Glutamatergic neuron (in vitro differentiated cells): Measurements from ENCODE around the gene MEI4. TPM values are rescaled to one million over a fixed set of nuclear protein-coding genes. Genes with fewer than 3 reads are reported as not detected.

ENCODE experiments used
- DNase-seq: peaks from one replicate; pipeline ENCODE4 v3.0.0; 2022
- H3K27ac Mint-ChIP-seq: one replicate; pipeline ENCODE4 v1.8.0; 2020; ENCODE audit warnings: mild to moderate bottlenecking, mixed read lengths, inconsistent platforms; ENCODE audit not compliant: unreplicated experiment
- H3K27me3 Mint-ChIP-seq: one replicate; pipeline ENCODE4 v1.8.0; 2020; ENCODE audit warnings: mild to moderate bottlenecking, moderate library complexity, mixed read lengths, inconsistent platforms; ENCODE audit not compliant: unreplicated experiment
- H3K36me3 Mint-ChIP-seq: one replicate; pipeline ENCODE4 v1.8.0; 2020; ENCODE audit warnings: mild to moderate bottlenecking, mixed read lengths, inconsistent platforms; ENCODE audit not compliant: unreplicated experiment
- H3K4me1 Mint-ChIP-seq: one replicate; pipeline ENCODE4 v1.8.0; 2020; ENCODE audit warnings: mild to moderate bottlenecking, low read depth, mixed read lengths, inconsistent platforms; ENCODE audit not compliant: unreplicated experiment
- H3K4me3 Mint-ChIP-seq: one replicate; pipeline ENCODE4 v1.8.0; 2020; ENCODE audit warnings: mild to moderate bottlenecking, mixed read lengths, inconsistent platforms; ENCODE audit not compliant: unreplicated experiment
- H3K9me3 Mint-ChIP-seq: one replicate; pipeline ENCODE4 v1.8.0; 2020; ENCODE audit warnings: mild to moderate bottlenecking, moderate library complexity, mixed read lengths, inconsistent platforms; ENCODE audit not compliant: unreplicated experiment
- total RNA-seq: library from RNA; stranded (reverse); fragmentation: NEBNext Ultra II Directional; extraction: Animal tissue kit (Norgen Biotek cat#: 25700); gene quantifications from one replicate; pipeline ENCODE4 v1.2.1, GENCODE V29; 2021; ENCODE audit not compliant: unreplicated experiment
- TF ChIP-seq, protein P1 (sequence below): fragments of 200-600 bp; sonication (generic); IDR thresholded peaks from one replicate; pipeline ENCODE4 v1.5.0; 2021; ENCODE audit not compliant: partially characterized antibody, unreplicated experiment

MEI4 gene
- total RNA-seq, 1 donor from 2014 or later = 0.86 TPM

GRCh38 chr6:77857421-77857820, 204.6 kb downstream of the MEI4 start:
- no peak for DNase-seq
- no peaks in the 10 kb centered on the region for H3K36me3 Mint-ChIP-seq
- no peaks in the 10 kb centered on the region for H3K4me1 Mint-ChIP-seq
- no peak overlapping the region for H3K4me3 Mint-ChIP-seq
- no peaks in the 10 kb centered on the region for H3K27me3 Mint-ChIP-seq
- H3K9me3 Mint-ChIP-seq = peaks cover 2% of the 10 kb centered on the region
- no peak overlapping the region for H3K27ac Mint-ChIP-seq
- TF ChIP-seq, protein P1, sequence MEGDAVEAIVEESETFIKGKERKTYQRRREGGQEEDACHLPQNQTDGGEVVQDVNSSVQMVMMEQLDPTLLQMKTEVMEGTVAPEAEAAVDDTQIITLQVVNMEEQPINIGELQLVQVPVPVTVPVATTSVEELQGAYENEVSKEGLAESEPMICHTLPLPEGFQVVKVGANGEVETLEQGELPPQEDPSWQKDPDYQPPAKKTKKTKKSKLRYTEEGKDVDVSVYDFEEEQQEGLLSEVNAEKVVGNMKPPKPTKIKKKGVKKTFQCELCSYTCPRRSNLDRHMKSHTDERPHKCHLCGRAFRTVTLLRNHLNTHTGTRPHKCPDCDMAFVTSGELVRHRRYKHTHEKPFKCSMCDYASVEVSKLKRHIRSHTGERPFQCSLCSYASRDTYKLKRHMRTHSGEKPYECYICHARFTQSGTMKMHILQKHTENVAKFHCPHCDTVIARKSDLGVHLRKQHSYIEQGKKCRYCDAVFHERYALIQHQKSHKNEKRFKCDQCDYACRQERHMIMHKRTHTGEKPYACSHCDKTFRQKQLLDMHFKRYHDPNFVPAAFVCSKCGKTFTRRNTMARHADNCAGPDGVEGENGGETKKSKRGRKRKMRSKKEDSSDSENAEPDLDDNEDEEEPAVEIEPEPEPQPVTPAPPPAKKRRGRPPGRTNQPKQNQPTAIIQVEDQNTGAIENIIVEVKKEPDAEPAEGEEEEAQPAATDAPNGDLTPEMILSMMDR = no peak

GRCh38 chr6:77876300-77876699, 223.5 kb downstream of the MEI4 start:
- Mint-ChIP-seq H3K36me3 (no peaks in the 10 kb centered on the region), H3K27me3 (no peaks in the 10 kb centered on the region), H3K4me1 (no peaks in the 10 kb centered on the region), H3K9me3 (no peaks in the 10 kb centered on the region), H3K27ac (no peak overlapping the region), H3K4me3 (no peak overlapping the region)
- TF ChIP-seq, protein P1 = no peak
- no peak for DNase-seq

DNA sequence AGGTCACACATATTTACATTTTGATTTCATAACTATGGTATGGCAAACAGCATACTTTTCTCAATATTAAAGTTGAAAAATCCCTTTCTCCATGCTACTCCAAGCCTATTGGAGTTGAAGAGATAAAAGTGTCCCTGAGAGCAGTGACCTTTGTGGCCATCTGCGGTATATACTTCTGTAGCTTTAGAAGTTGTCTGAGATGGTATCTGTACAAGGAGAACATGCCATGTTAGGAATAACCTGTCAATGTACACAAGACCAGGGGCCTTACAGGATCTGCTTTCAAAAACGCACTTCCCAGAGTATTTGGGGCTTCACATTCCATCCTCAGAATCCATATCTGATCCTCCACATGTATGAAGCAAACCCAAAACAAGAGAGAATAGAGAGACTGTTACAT, 226.7 kb downstream of the MEI4 start:
- H3K4me1 Mint-ChIP-seq = no peaks in the 10 kb centered on the region
- H3K4me3 Mint-ChIP-seq = no peak overlapping the region
- H3K9me3 Mint-ChIP-seq = no peaks in the 10 kb centered on the region
- no peaks in the 10 kb centered on the region for H3K27me3 Mint-ChIP-seq
- no peak overlapping the region for H3K27ac Mint-ChIP-seq
- H3K36me3 Mint-ChIP-seq = no peaks in the 10 kb centered on the region
- DNase-seq = no peak
- TF ChIP-seq, protein P1 = no peak

DNA sequence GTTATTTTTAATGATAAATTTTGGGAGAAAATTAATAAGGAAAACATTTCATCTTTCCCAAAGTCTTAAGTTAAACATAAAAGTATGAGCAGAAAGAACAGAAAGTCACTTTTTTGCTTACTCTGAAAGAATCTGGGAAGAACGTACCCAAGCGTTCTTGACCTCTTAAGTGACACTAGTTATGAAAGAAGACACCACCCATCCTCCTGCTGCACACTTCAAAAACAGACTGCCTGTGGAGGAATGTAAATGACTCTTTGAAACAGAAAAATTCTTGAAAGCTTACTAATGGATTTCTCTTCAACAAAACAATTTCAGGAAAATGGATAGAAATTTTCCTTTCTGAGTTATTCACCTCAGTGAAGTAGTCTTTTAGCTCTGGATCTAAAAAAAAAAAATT, 227.7 kb downstream of the MEI4 start:
- no peak overlapping the region for H3K4me3 Mint-ChIP-seq
- no peaks in the 10 kb centered on the region for H3K4me1 Mint-ChIP-seq
- no peak overlapping the region for H3K27ac Mint-ChIP-seq
- no peaks in the 10 kb centered on the region for H3K9me3 Mint-ChIP-seq
- H3K36me3 Mint-ChIP-seq = no peaks in the 10 kb centered on the region
- DNase-seq = no peak
- TF ChIP-seq, protein P1 = no peak
- H3K27me3 Mint-ChIP-seq = no peaks in the 10 kb centered on the region

GRCh38 chr6:77883851-77884250, 231.0 kb downstream of the MEI4 start:
- Mint-ChIP-seq H3K36me3 (no peaks in the 10 kb centered on the region), H3K4me1 (no peaks in the 10 kb centered on the region), H3K9me3 (no peaks in the 10 kb centered on the region), H3K27ac (no peak overlapping the region), H3K27me3 (no peaks in the 10 kb centered on the region), H3K4me3 (no peak overlapping the region)
- TF ChIP-seq, protein P1 = no peak
- DNase-seq = no peak
